ENCODE results near the gene PCDH8. TPM values are rescaled to one million over a fixed set of nuclear protein-coding genes. Genes with fewer than 3 reads are reported as not detected.
"Not testable (repeated sequence)": the region's sequence is repeated elsewhere in the genome, so short reads cannot be mapped to it uniquely, and the experiment has no call there.

Gene PCDH8
- total RNA-seq, 4 donors from 2014 or later, result not detected

- Histone ChIP-seq H3K27ac (no peak overlapping the region), H3K9me3 (no peaks in the 10 kb centered on the region), H3K36me3 (no peaks in the 10 kb centered on the region), H3K4me1 (no peaks in the 10 kb centered on the region), H3K27me3 (peaks cover 0 to 51% (median 0%) of the 10 kb centered on the region in 4 donors), H3K4me3 (no peak overlapping the region)
- TF ChIP-seq POLR2A (IDR thresholded peaks at IDR 0.05), result no peak
- TF ChIP-seq CTCF (IDR thresholded peaks at IDR 0.05), result no peak
- WGBS, 2 donors, result 64 to 73% methylated on average over 2 of the region's 2 CpGs
- intact Hi-C loops (cut with DNase I), result no loop called here
- DNase-seq, result no peak
Measured at GRCh38 chr13:52835071-52835839, 13.2 kb downstream of the PCDH8 start.

DNA sequence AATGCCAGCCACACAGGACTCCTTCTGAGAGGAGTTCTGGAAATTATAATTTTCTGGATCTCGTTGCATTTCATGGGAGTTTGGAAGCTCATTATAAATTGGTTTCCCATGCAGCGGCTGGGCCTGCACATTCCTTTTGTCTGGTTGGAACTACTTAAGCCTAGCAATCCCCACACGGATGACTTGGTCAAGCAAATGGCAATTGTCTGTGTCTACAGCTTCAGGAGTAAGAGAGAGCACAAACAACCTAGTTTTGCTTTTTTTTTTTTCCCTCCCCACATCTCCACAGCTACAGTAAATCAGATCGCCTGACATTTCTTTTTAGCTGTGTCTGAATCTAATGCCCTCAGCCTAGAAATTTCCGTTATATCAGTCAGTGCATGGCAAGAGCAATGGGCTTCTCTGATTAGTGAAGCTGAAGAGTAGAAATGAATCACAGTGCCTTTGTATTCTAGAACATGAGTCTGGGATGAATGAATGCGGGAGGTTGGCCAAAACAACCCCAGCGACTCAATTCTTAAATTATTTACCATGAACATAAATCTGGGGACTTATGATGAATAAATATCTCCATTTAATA lies 15.1 kb downstream of the PCDH8 start:
- intact Hi-C loops (cut with DNase I), result no loop called here
- WGBS, 2 donors, result 72% methylated on average over 6 to 7 of the region's 7 CpGs

DNA sequence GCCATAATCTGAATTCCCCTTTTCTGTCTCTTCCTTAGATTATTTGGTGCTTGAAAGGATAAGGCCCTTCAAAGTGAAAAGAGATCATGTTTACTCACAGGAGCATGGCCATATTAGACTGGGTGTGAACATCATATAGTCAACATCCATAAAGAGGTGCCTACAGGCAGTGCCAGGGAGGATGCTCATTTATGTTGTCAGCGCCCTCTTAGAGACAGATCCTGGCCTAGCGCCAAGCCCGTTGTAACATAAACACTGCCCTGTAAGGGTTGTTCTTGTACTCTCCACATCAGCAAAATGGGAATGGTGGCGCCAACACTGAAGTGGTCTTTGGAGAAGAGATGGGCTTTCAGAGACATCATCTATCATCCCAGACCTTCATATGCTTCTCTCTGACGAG lies 16.1 kb downstream of the PCDH8 start:
- H3K4me3 ChIP-seq, result no peak overlapping the region
- no peaks in the 10 kb centered on the region for H3K4me1 ChIP-seq
- WGBS, 2 donors, result 60 to 72% methylated on average over 5 of the region's 5 CpGs
- no peaks in the 10 kb centered on the region for H3K9me3 ChIP-seq
- TF ChIP-seq CTCF (IDR thresholded peaks at IDR 0.05), result no peak
- no peak for TF ChIP-seq POLR2A (IDR thresholded peaks at IDR 0.05)
- peaks cover 0 to 37% (median 0%) of the 10 kb centered on the region in 4 donors for H3K27me3 ChIP-seq
- H3K27ac ChIP-seq, result no peak overlapping the region
- intact Hi-C loops (cut with DNase I), result no loop called here
- no peak for DNase-seq
- H3K36me3 ChIP-seq, result no peaks in the 10 kb centered on the region

More for the DNA sequence above, 15.1 kb downstream of the PCDH8 start:
- no peaks in the 10 kb centered on the region for H3K4me1 ChIP-seq
- no peaks in the 10 kb centered on the region for H3K36me3 ChIP-seq
- H3K4me3 ChIP-seq, result no peak overlapping the region
- H3K27me3 ChIP-seq, result peaks cover 0 to 40% (median 0%) of the 10 kb centered on the region in 4 donors
- H3K9me3 ChIP-seq, result no peaks in the 10 kb centered on the region
- no peak for TF ChIP-seq POLR2A (IDR thresholded peaks at IDR 0.05)
- no peak for TF ChIP-seq CTCF (IDR thresholded peaks at IDR 0.05)
- H3K27ac ChIP-seq, result no peak overlapping the region
- DNase-seq, result no peak

- Histone ChIP-seq H3K27ac (no peak overlapping the region), H3K4me1 (no peaks in the 10 kb centered on the region), H3K36me3 (no peaks in the 10 kb centered on the region), H3K9me3 (no peaks in the 10 kb centered on the region), H3K4me3 (no peak overlapping the region), H3K27me3 (peaks cover 0 to 31% (median 0%) of the 10 kb centered on the region in 4 donors)
- TF ChIP-seq POLR2A (IDR thresholded peaks at IDR 0.05) (no peak), CTCF (IDR thresholded peaks at IDR 0.05) (no peak)
- DNase-seq, result no peak
- intact Hi-C loops (cut with DNase I), result no loop called here
- WGBS, 2 donors, result 78 to 84% methylated on average over 2 of the region's 2 CpGs
Measured at GRCh38 chr13:52830946-52831345, 17.5 kb downstream of the PCDH8 start.

DNA sequence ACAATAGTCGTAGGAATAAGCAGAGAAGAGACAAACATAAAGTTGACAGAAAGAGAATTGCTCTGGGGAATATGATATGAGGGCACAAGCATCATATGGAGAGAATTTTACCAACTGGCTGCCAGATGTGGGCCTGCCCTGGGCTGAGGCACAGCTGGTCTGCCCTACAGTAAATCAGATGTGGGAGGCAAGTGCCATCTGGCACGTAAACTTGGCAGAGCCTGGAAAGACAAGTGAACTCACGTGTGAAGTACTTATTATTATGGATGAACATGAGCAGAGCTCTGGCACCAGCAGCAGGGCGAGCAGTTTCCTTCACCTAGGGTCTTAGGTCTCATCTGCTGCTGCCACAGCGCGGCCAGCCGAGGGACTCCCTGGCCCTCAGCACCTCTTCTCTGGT lies 20.6 kb downstream of the PCDH8 start:
- Histone ChIP-seq H3K27me3 (peaks cover 0 to 13% (median 0%) of the 10 kb centered on the region in 4 donors), H3K27ac (no peak overlapping the region), H3K4me3 (no peak overlapping the region), H3K9me3 (no peaks in the 10 kb centered on the region), H3K36me3 (no peaks in the 10 kb centered on the region), H3K4me1 (no peaks in the 10 kb centered on the region)
- TF ChIP-seq POLR2A (IDR thresholded peaks at IDR 0.05) (no peak), CTCF (IDR thresholded peaks at IDR 0.05) (no peak)
- intact Hi-C loops (cut with DNase I), result no loop called here
- WGBS, 2 donors, result 56 to 69% methylated on average over 5 to 7 of the region's 7 CpGs
- DNase-seq, result no peak

GRCh38 chr13:52817886-52818285 lies 30.6 kb downstream of the PCDH8 start:
- H3K36me3 ChIP-seq; H3K4me1 ChIP-seq; intact Hi-C loops (cut with DNase I); H3K27ac ChIP-seq; DNase-seq; H3K9me3 ChIP-seq; H3K4me3 ChIP-seq: not testable (repeated sequence)
- no CpG with 5 or more reads among the region's 29 CpGs for WGBS, 2 donors
- peaks cover 0 to 11% (median 0%) of the 10 kb centered on the region in 4 donors for H3K27me3 ChIP-seq

Data from esophagus squamous epithelium (tissue), 5 donors.